Loucy (cell line): Measurements from ENCODE around the gene CASP6.

Source experiments
- H2AFZ ChIP-seq: fragments of 200-600 bp; sonication (generic); 2 replicates; pipeline ENCODE4 v1.6.0; 2016; ENCODE audit warnings: antibody characterized with exemption, mild to moderate bottlenecking, low read length, moderate library complexity
- H3F3A ChIP-seq: fragments of 200-600 bp; 2 replicates; pipeline ENCODE4 v1.6.0; 2016; ENCODE audit warnings: antibody characterized with exemption, low read depth, mild to moderate bottlenecking
- H3K27me3 ChIP-seq: fragments of 200-600 bp; sonication (generic); 2 replicates; pipeline ENCODE4 v1.6.1; 2014; ENCODE audit warnings: low read length, mild to moderate bottlenecking; ENCODE audit not compliant: insufficient read depth, poor library complexity, severe bottlenecking
- H3K36me3 ChIP-seq: fragments of 200-600 bp; sonication (generic); 2 replicates; pipeline ENCODE4 v1.6.1; 2016; ENCODE audit warnings: low read length; ENCODE audit not compliant: insufficient read depth
- H3K4me1 ChIP-seq: fragments of 200-600 bp; sonication (generic); 2 replicates; pipeline ENCODE4 v1.5.1; 2014; ENCODE audit warnings: low read length, mild to moderate bottlenecking; ENCODE audit not compliant: insufficient read depth, poor library complexity, severe bottlenecking
- H3K4me2 ChIP-seq: fragments of 200-600 bp; sonication (generic); 2 replicates; pipeline ENCODE4 v1.6.0; 2014; ENCODE audit warnings: antibody characterized with exemption, low read length, low read depth, mild to moderate bottlenecking; ENCODE audit not compliant: poor library complexity, severe bottlenecking
- H3K4me3 ChIP-seq: fragments of 200-600 bp; sonication (generic); 2 replicates; pipeline ENCODE4 v1.5.1; 2014; ENCODE audit warnings: low read length, mild to moderate bottlenecking, mixed read lengths; ENCODE audit not compliant: poor library complexity, severe bottlenecking
- H3K79me2 ChIP-seq: fragments of 200-600 bp; sonication (generic); 2 replicates; pipeline ENCODE4 v1.6.1; 2014; ENCODE audit warnings: low read length; ENCODE audit not compliant: insufficient read depth
- H3K9ac ChIP-seq: fragments of 200-600 bp; sonication (generic); 2 replicates; pipeline ENCODE4 v1.6.0; 2014; ENCODE audit warnings: mild to moderate bottlenecking, low read depth, low read length, moderate library complexity; ENCODE audit not compliant: poor library complexity, severe bottlenecking
- H3K9me2 ChIP-seq: fragments of 200-600 bp; sonication (generic); replicated peaks from 2 replicates; pipeline ENCODE4 v1.6.1; 2016; ENCODE audit warnings: low read depth, low read length, mixed read lengths
- H3K9me3 ChIP-seq: fragments of 200-600 bp; sonication (generic); 2 replicates; pipeline ENCODE4 v1.6.1; 2014; ENCODE audit warnings: mild to moderate bottlenecking, antibody characterized with exemption, low read length, low read depth; ENCODE audit not compliant: insufficient read depth
- H4K20me1 ChIP-seq: fragments of 200-600 bp; sonication (generic); 2 replicates; pipeline ENCODE4 v1.6.0; 2014; ENCODE audit warnings: antibody characterized with exemption, low read length, mild to moderate bottlenecking; ENCODE audit not compliant: insufficient read depth, poor library complexity, severe bottlenecking
- EZH2phosphoT487 ChIP-seq: fragments of 200-600 bp; IDR thresholded peaks from 2 replicates; pipeline ENCODE4 v1.6.1; 2018; ENCODE audit warnings: antibody characterized with exemption, mild to moderate bottlenecking, moderate library complexity, borderline replicate concordance
- TF ChIP-seq, protein P1 (sequence below): fragments of 200-600 bp; sonication (generic); conservative IDR thresholded peaks from 2 replicates; pipeline ENCODE4 v1.5.1; 2014; ENCODE audit warnings: mild to moderate bottlenecking, antibody characterized with exemption, low read length

Gene CASP6

DNA sequence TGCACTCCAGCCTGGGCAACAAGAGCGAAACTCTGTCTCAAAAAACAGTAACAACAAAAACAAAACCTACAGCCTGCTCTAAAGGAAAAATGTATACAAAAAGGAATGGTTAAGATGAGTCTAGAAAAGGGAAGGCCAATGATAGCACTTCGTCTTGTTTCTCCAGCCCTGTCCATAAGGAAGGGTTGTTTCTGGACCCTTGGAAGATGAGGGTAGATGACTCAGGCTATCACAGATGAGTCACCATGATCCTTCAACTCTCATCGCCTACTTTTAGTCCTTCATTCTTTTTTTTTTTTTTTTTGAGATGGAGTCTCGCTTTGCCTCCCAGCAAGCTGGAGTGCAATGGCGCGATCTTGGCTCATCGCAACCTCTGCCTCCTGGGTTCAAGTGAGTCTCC is 17.8 kb upstream of the CASP6 start:
- Histone ChIP-seq H3F3A (no peaks in the 10 kb centered on the region), H3K9me2 (no peaks in the 10 kb centered on the region), H3K27me3 (no peaks in the 10 kb centered on the region), H3K4me2 (no peak overlapping the region), H3K9ac (no peak overlapping the region), H3K36me3 (peaks cover 15% of the 10 kb centered on the region; the same call in 1 of the 2 replicates), H3K4me1 (peaks cover 12% of the 10 kb centered on the region), H3K4me3 (no peak overlapping the region), H3K79me2 (no peaks in the 10 kb centered on the region), H4K20me1 (no peaks in the 10 kb centered on the region), H3K9me3 (no peaks in the 10 kb centered on the region), H2AFZ (no peak overlapping the region)
- no peak for TF ChIP-seq EZH2phosphoT487
- TF ChIP-seq, protein P1, sequence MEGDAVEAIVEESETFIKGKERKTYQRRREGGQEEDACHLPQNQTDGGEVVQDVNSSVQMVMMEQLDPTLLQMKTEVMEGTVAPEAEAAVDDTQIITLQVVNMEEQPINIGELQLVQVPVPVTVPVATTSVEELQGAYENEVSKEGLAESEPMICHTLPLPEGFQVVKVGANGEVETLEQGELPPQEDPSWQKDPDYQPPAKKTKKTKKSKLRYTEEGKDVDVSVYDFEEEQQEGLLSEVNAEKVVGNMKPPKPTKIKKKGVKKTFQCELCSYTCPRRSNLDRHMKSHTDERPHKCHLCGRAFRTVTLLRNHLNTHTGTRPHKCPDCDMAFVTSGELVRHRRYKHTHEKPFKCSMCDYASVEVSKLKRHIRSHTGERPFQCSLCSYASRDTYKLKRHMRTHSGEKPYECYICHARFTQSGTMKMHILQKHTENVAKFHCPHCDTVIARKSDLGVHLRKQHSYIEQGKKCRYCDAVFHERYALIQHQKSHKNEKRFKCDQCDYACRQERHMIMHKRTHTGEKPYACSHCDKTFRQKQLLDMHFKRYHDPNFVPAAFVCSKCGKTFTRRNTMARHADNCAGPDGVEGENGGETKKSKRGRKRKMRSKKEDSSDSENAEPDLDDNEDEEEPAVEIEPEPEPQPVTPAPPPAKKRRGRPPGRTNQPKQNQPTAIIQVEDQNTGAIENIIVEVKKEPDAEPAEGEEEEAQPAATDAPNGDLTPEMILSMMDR, result no peak

DNA sequence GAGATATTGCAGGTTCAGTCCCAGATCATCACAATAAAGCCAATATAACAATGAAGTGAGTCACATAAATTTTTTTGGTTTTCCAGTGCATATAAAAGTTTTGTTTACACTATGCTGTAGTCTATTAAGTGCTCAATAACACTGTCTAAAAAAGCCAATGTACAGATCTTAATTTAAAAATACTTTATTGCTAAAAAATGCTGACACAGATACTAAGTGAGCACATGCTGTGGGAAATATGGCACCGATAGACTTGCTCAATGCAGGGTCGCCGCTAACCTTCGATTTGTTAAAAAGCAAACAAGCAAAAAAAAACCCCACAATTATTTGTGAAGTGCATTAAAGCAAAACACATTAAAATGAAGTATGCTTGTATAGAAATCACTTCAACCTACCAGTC is 16.4 kb upstream of the CASP6 start:
- Histone ChIP-seq H3K4me3 (no peak overlapping the region), H3K4me2 (no peak overlapping the region), H3F3A (no peaks in the 10 kb centered on the region), H3K9me2 (no peaks in the 10 kb centered on the region), H3K36me3 (peaks cover 20% of the 10 kb centered on the region; the same call in 1 of the 2 replicates), H3K9ac (no peak overlapping the region), H4K20me1 (no peaks in the 10 kb centered on the region), H3K9me3 (no peaks in the 10 kb centered on the region), H3K79me2 (no peaks in the 10 kb centered on the region), H3K4me1 (peaks cover under 1% of the 10 kb centered on the region), H3K27me3 (no peaks in the 10 kb centered on the region), H2AFZ (no peak overlapping the region)
- TF ChIP-seq, protein P1, result no peak
- no peak for TF ChIP-seq EZH2phosphoT487

GRCh38 chr4:109718759-109719158 is 15.5 kb upstream of the CASP6 start:
- Histone ChIP-seq H3K9me2 (no peaks in the 10 kb centered on the region), H3K4me3 (no peak overlapping the region), H2AFZ (no peak overlapping the region), H3K79me2 (no peaks in the 10 kb centered on the region), H3K36me3 (peaks cover 24% of the 10 kb centered on the region; the same call in 1 of the 2 replicates), H3F3A (no peaks in the 10 kb centered on the region), H3K9ac (no peak overlapping the region), H4K20me1 (no peaks in the 10 kb centered on the region), H3K9me3 (no peaks in the 10 kb centered on the region), H3K4me2 (no peak overlapping the region), H3K4me1 (no peaks in the 10 kb centered on the region), H3K27me3 (no peaks in the 10 kb centered on the region)
- TF ChIP-seq EZH2phosphoT487, result no peak
- TF ChIP-seq, protein P1, result no peak
